Heart right ventricle (tissue), 16 donors: ENCODE data around the gene ADAMTS10. TPM values are rescaled to one million over a fixed set of nuclear protein-coding genes. Genes with fewer than 3 reads are reported as not detected.
A peak's percentile ranks its signal among the peaks of the same experiment; 100 is the strongest.

ENCODE experiments used
- ATAC-seq, 8 donors: fragments of 200-7000 bp; cut with Tn5 transposase; one replicate each; pipeline ENCODE4 v1.9.1; 2020; ENCODE audit warnings: mild to moderate bottlenecking in 8 of 8, moderate library complexity in 8 of 8, moderate number of reproducible peaks in 1 of 8
- DNase-seq, 2 donors: peaks; one replicate each; pipeline ENCODE4 v3.0.0-alpha.2; 2020
- H3K27ac ChIP-seq, 10 donors: fragments of 200-600 bp; sonication (generic) in 2 of 10; one replicate each; pipeline versions ENCODE4 v1.5.0 to v1.8.0; 2020 to 2022; ENCODE audit warnings: mild to moderate bottlenecking in 3 of 10
- H3K27me3 ChIP-seq, 7 donors: fragments of 200-600 bp; one replicate each; pipeline ENCODE4 v1.8.0; 2021 to 2022; ENCODE audit warnings: mild to moderate bottlenecking in 2 of 7
- H3K36me3 ChIP-seq, 9 donors: fragments of 200-600 bp; sonication (generic) in 1 of 9; one replicate each; pipeline versions ENCODE4 v1.5.0 to v1.8.0; 2020 to 2022; ENCODE audit warnings: mild to moderate bottlenecking in 2 of 9
- H3K4me1 ChIP-seq, 9 donors: fragments of 200-600 bp; sonication (generic) in 1 of 9; one replicate each; pipeline versions ENCODE4 v1.5.0 to v1.8.0; 2020 to 2022; ENCODE audit warnings: mild to moderate bottlenecking in 4 of 9
- H3K4me3 ChIP-seq, 10 donors: fragments of 200-600 bp; sonication (generic) in 2 of 10; one replicate each; pipeline versions ENCODE4 v1.5.0 to v1.8.0; 2020 to 2022; ENCODE audit warnings: mild to moderate bottlenecking in 7 of 10, moderate library complexity in 2 of 10
- H3K9me3 ChIP-seq, 11 donors: fragments of 200-600 bp in 10 of 11; sonication (generic) in 2 of 11; one replicate each; pipeline versions ENCODE4 v1.5.0 to v1.8.0; 2013 to 2022; ENCODE audit warnings: mild to moderate bottlenecking in 2 of 11, control low read depth in 1 of 11, moderate library complexity in 1 of 11
- CTCF ChIP-seq, 9 donors: fragments of 200-600 bp; sonication (generic) in 2 of 9; IDR thresholded peaks; one replicate each; pipeline versions ENCODE4 v1.5.0 to v1.8.0; 2021 to 2022; ENCODE audit warnings: antibody characterized with exemption in 9 of 9, mild to moderate bottlenecking in 5 of 9, moderate library complexity in 1 of 9
- WGBS, 2 donors: extraction: QIAGEN DNeasy Blood & Tissue Kit; methylation state at CpG; one replicate each; pipeline ENCODE4 v1.1.7; 2013; ENCODE audit warnings: inconsistent platforms in 1 of 2; 5-methylcytosine and 5-hydroxymethylcytosine counted together
- intact Hi-C, 10 donors: fragments of 100-400 bp; cut with DNase I; formaldehyde crosslinking; loops; one replicate each; pipeline versions ENCODE4 v1.11.1 to v1.14.2; 2022
- polyA plus RNA-seq, 2 donors: library from polyadenylated mRNA; stranded (reverse); fragments of 200-250 nt; gene quantifications; one replicate each; pipeline ENCODE4 v1.2.3, GENCODE V29; 2013
- total RNA-seq, 10 donors: library from RNA; stranded (reverse); fragmentation: NEBNext Ultra II Directional in 3 of 10; extraction: Animal tissue kit (Norgen Biotek cat#: 25700) in 3 of 10; gene quantifications; one replicate each; pipeline versions ENCODE4 v1.2.1 to v1.2.4, GENCODE V29; 2021 to 2023
- donor health status: Arrhythmogenic right ventricular cardiomyopathy.
- donor health status: ischemic (EF 13 %, LVEDD 7.1; RV severe dilation, severe dysfunction).
- donor health status: healthy with polysubstance abuse.
- donor health status: DM: no; HTN: yes; CAD: no.
- donor health status: DM: no; HTN: no; CAD: no.
- donor health status: ischemic (EF 25% LVEDD 6.9; RV normal size, moderate dysfunction).
- donor health status: ischemic (EF 25% LVEDD 5.7; RV mildly dilated, moderate dysfunction).
- donor health status: healthy.
- donor health status: DM: yes; HTN: yes; CAD: no.
- donor health status: Ischemic cardiomyopathy.
- donor health status: ischemic (EF 35%, LVEDD 5.7; RV mildly dilated, moderate dysfunction).
- donor health status: nonischemic (EF 11% LVEDD 7.7; RV severe dilation, severe dysfunction).
- donor health status: DM: yes; HTN: yes; CAD: no.
- donor health status: PGD.
- donor health status: ischemic (EF 29% LVEDD 5.4; RV normal size, mild dysfunction).
- donor health status: nonischemic (EF 23%, LVEDD 6.1; RV moderate dilation, normal function).

Gene ADAMTS10
- total and polyA plus RNA-seq, 12 donors, result 2.7 to 34.5 (median 8.4) TPM

GRCh38 chr19:8592231-8593009 is 18.1 kb downstream of the ADAMTS10 start:
- WGBS, 2 donors, result 1 to 2% methylated on average over 55 of the region's 55 CpGs
- peaks cover 0 to 23% (median 10%) of the 10 kb centered on the region in 7 donors for H3K27me3 ChIP-seq
- TF ChIP-seq CTCF (IDR thresholded peaks at IDR 0.05), result no peak
- peak overlapping the region; percentile 23 to 50 (median 45) for H3K4me3 ChIP-seq
- H3K4me1 ChIP-seq, result peaks cover 7 to 26% (median 18%) of the 10 kb centered on the region in 9 donors
- intact Hi-C loops, result no loop called here
- peak overlapping the region in 5 of 10 donors; percentile 1 to 45 (median 33) for H3K27ac ChIP-seq
- H3K36me3 ChIP-seq, result peaks cover 0 to 32% (median 0%) of the 10 kb centered on the region in 9 donors
- ATAC-seq, result peak; percentile 92 to 96 (median 93)
- DNase-seq, result peak; percentile 95 to 96
- H3K9me3 ChIP-seq, result peaks cover 0 to 11% (median 0%) of the 10 kb centered on the region in 11 donors

- WGBS, 2 donors, result 85 to 88% methylated on average over 32 of the region's 32 CpGs
- Histone ChIP-seq H3K9me3 (peaks cover 0 to 9% (median 0%) of the 10 kb centered on the region in 11 donors), H3K4me1 (peaks cover 7 to 18% (median 17%) of the 10 kb centered on the region in 9 donors), H3K36me3 (peaks cover 0 to 41% (median 0%) of the 10 kb centered on the region in 9 donors), H3K4me3 (no peak overlapping the region), H3K27ac (no peak overlapping the region), H3K27me3 (peaks cover 0 to 40% (median 10%) of the 10 kb centered on the region in 7 donors)
- ATAC-seq, result no peak
- no peak for DNase-seq
- no peak for TF ChIP-seq CTCF (IDR thresholded peaks at IDR 0.05)
- intact Hi-C loops, result loop anchor here in 3 of 10 donors (10.0 kb wide), 2 partner anchors 56 to 234 kb away; no protein-coding TSS in a partner anchor
These were observed 21.3 kb downstream of the ADAMTS10 start for GRCh38 chr19:8589177-8589714.

- intact Hi-C loops, result loop anchor here in 3 of 10 donors (10.0 kb wide), 2 partner anchors 59 to 231 kb away; no protein-coding TSS in a partner anchor
- peaks cover 0 to 57% (median 0%) of the 10 kb centered on the region in 9 donors for H3K36me3 ChIP-seq
- peaks cover 0 to under 1% (median 0%) of the 10 kb centered on the region in 9 donors for H3K4me1 ChIP-seq
- 72 to 76% methylated on average over 34 of the region's 34 CpGs for WGBS, 2 donors
- TF ChIP-seq CTCF (IDR thresholded peaks at IDR 0.05), result peak in 7 of 9 donors; percentile 38 to 62 (median 53)
- H3K27ac ChIP-seq, result no peak overlapping the region
- no peak overlapping the region for H3K4me3 ChIP-seq
- no peaks in the 10 kb centered on the region for H3K9me3 ChIP-seq
- DNase-seq (peak in 1 of 2 donors; percentile 63), ATAC-seq (peak in 7 of 8 donors; percentile 20 to 61 (median 36))
- H3K27me3 ChIP-seq, result peaks cover 0 to 23% (median 0%) of the 10 kb centered on the region in 7 donors
These were observed 24.4 kb downstream of the ADAMTS10 start for GRCh38 chr19:8585894-8586750.
